CD14-positive monocyte (primary cell): ENCODE results near the gene GRIA3. TPM values are rescaled to one million over a fixed set of nuclear protein-coding genes. Genes with fewer than 3 reads are reported as not detected.

Experiments
- DNase-seq, 3 donors: peaks; one replicate each; pipeline ENCODE4 v3.0.0-alpha.2; 2011 to 2022
- H2AFZ ChIP-seq: 2 replicates; pipeline ENCODE4 v1.6.0; 2012; ENCODE audit warnings: mild to moderate bottlenecking, low read depth, low read length, inconsistent platforms; ENCODE audit not compliant: insufficient read depth, poor library complexity, severe bottlenecking
- H3K27ac ChIP-seq, 2 donors: 1 replicate in 1 of 2; 2 replicates in 1 of 2; pipeline ENCODE4 v1.5.1; 2012 to 2013; ENCODE audit warnings: low read length in 2 of 2, control low read depth in 1 of 2, inconsistent platforms in 1 of 2, low read depth in 1 of 2, mild to moderate bottlenecking in 1 of 2
- H3K27me3 ChIP-seq, 2 donors: one replicate each; pipeline versions ENCODE4 v1.6.0 to v1.6.1; 2011 to 2013; ENCODE audit warnings: low read length in 2 of 2; ENCODE audit not compliant: control insufficient read depth in 2 of 2, insufficient read depth in 2 of 2
- H3K36me3 ChIP-seq, 2 donors: replicated peaks in 1 of 2; 1 replicate in 1 of 2; 2 replicates in 1 of 2; pipeline versions ENCODE4 v1.5.1 to v1.6.1; 2012 to 2013; ENCODE audit warnings: low read length in 2 of 2, control low read depth in 1 of 2, inconsistent platforms in 1 of 2, mild to moderate bottlenecking in 1 of 2; ENCODE audit not compliant: insufficient read depth in 2 of 2, control insufficient read depth in 1 of 2
- H3K4me1 ChIP-seq, 2 donors: 1 replicate in 1 of 2; 2 replicates in 1 of 2; pipeline versions ENCODE4 v1.5.1 to v1.6.1; 2012 to 2013; ENCODE audit warnings: low read length in 2 of 2, control low read depth in 1 of 2, inconsistent platforms in 1 of 2, mild to moderate bottlenecking in 1 of 2, moderate library complexity in 1 of 2; ENCODE audit not compliant: insufficient read depth in 2 of 2, control insufficient read depth in 1 of 2
- H3K4me2 ChIP-seq: replicated peaks from 2 replicates; pipeline ENCODE3; 2012; ENCODE audit warnings: low read length, moderate library complexity, mild to moderate bottlenecking; ENCODE audit not compliant: poor library complexity, severe bottlenecking; ENCODE audit errors: extremely low read depth
- H3K4me3 ChIP-seq, 3 experiments: fragments of 200-600 bp in 1 of 3; sonication (generic) in 1 of 3; replicated peaks in 1 of 3; 1 replicate in 2 of 3; 2 replicates in 1 of 3; pipeline ENCODE4 v1.5.1; 2011 to 2013; ENCODE audit warnings: low read length in 3 of 3, mild to moderate bottlenecking in 3 of 3, control low read depth in 2 of 3, low read depth in 2 of 3, inconsistent platforms in 1 of 3, moderate library complexity in 1 of 3
- H3K79me2 ChIP-seq: 2 replicates; pipeline ENCODE4 v1.6.0; 2012; ENCODE audit warnings: mild to moderate bottlenecking, control low read depth, inconsistent platforms, low read length, moderate library complexity; ENCODE audit not compliant: insufficient read depth
- H3K9ac ChIP-seq: 2 replicates; pipeline ENCODE4 v1.6.0; 2017; ENCODE audit warnings: low read length, mild to moderate bottlenecking; ENCODE audit not compliant: insufficient read depth, poor library complexity, severe bottlenecking
- H3K9me3 ChIP-seq, 2 donors: replicated peaks in 1 of 2; 1 replicate in 1 of 2; 2 replicates in 1 of 2; pipeline versions ENCODE4 v1.5.1 to v1.6.1; 2012 to 2013; ENCODE audit warnings: low read length in 2 of 2, control low read depth in 1 of 2; ENCODE audit not compliant: control insufficient read depth in 1 of 2, insufficient read depth in 1 of 2
- H4K20me1 ChIP-seq: 2 replicates; pipeline ENCODE4 v1.6.0; 2012; ENCODE audit warnings: mild to moderate bottlenecking, low read length, control low read depth, moderate library complexity; ENCODE audit not compliant: insufficient read depth
- H3K27ac Mint-ChIP-seq, 7 donors: one replicate each; pipeline ENCODE4 v1.8.0; 2020; ENCODE audit warnings: mild to moderate bottlenecking in 7 of 7, mixed read lengths in 7 of 7, moderate library complexity in 6 of 7, inconsistent platforms in 2 of 7
- H3K27me3 Mint-ChIP-seq, 3 donors: one replicate each; pipeline ENCODE4 v1.8.0; 2021 to 2022; ENCODE audit warnings: low read depth in 3 of 3, mild to moderate bottlenecking in 3 of 3, mixed read lengths in 3 of 3, moderate library complexity in 3 of 3, inconsistent platforms in 1 of 3
- H3K36me3 Mint-ChIP-seq, 2 donors: one replicate each; pipeline ENCODE4 v1.8.0; 2020; ENCODE audit warnings: mixed read lengths in 2 of 2, inconsistent platforms in 1 of 2, mild to moderate bottlenecking in 1 of 2
- H3K4me1 Mint-ChIP-seq: one replicate; pipeline ENCODE4 v1.8.0; 2020; ENCODE audit warnings: mild to moderate bottlenecking, mixed read lengths
- H3K4me3 Mint-ChIP-seq, 2 donors: one replicate each; pipeline ENCODE4 v1.8.0; 2020; ENCODE audit warnings: mild to moderate bottlenecking in 2 of 2, mixed read lengths in 2 of 2, moderate library complexity in 1 of 2
- H3K9me3 Mint-ChIP-seq, 7 donors: one replicate each; pipeline ENCODE4 v1.8.0; 2020 to 2022; ENCODE audit warnings: mixed read lengths in 7 of 7, mild to moderate bottlenecking in 6 of 7, moderate library complexity in 6 of 7, inconsistent platforms in 2 of 7
- WGBS: methylation state at CpG from one replicate; pipeline ENCODE4 v1.1.5; 2013; ENCODE audit warnings: missing lambda C conversion rate; ENCODE audit not compliant: insufficient coverage; 5-methylcytosine and 5-hydroxymethylcytosine counted together
- intact Hi-C, 2 donors: fragments of 100-400 bp; cut with micrococcal nuclease; formaldehyde crosslinking; loops; one replicate each; pipeline versions ENCODE4 v1.15.0 to v1.15.1; 2023
- polyA plus RNA-seq, 3 donors: library from polyadenylated mRNA; depleted of rRNA in 1 of 3; unstranded in 2 of 3; stranded (reverse) in 1 of 3; fragments of 300-500 nt in 2 of 3; fragments of >200 nt in 1 of 3; fragmentation: Illumina TruSeq in 2 of 3; gene quantifications; 1 replicate in 2 of 3; 2 replicates in 1 of 3; pipeline ENCODE4 v1.2.3, GENCODE V29; 2012 to 2021
- TF ChIP-seq, protein P1 (sequence below): fragments of 200-600 bp; IDR thresholded peaks from one replicate; pipeline ENCODE4 v1.8.0; 2022; ENCODE audit warnings: antibody characterized with exemption, mild to moderate bottlenecking

Gene GRIA3
- polyA plus RNA-seq, 3 donors, result not detected

DNA sequence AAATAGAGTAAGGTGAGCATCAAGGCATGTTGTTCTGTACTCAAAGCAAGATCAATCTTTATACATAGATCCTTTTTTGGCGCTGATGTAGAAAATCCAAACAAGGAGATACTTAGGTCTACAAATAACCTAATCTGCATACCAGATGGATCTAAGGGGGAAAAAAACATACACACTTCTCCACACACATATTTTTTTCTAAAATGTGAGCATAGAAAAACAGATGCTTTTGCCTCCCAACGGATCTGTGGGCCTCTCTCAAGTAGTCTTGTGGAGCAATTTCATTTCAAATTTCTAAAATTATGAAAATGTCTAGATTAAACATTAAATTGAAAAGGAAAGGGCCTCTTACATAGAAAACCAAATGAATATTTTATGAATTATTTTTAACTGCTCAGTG, 166.1 kb downstream of the GRIA3 start:
- no peak overlapping the region for H3K27ac Mint-ChIP-seq
- no peaks in the 10 kb centered on the region for H3K27me3 ChIP-seq
- H3K27ac ChIP-seq, result no peak overlapping the region
- H3K9me3 Mint-ChIP-seq, result peaks cover 0 to 2% (median 0%) of the 10 kb centered on the region in 7 donors
- no peaks in the 10 kb centered on the region for H3K9me3 ChIP-seq
- no peaks in the 10 kb centered on the region for H3K79me2 ChIP-seq
- H2AFZ ChIP-seq, result no peak overlapping the region
- no peaks in the 10 kb centered on the region for H3K36me3 Mint-ChIP-seq
- no CpG with 5 or more reads among the region's 2 CpGs for WGBS
- H3K4me3 ChIP-seq, result no peak overlapping the region
- H3K4me3 Mint-ChIP-seq, result no peak overlapping the region
- no peaks in the 10 kb centered on the region for H3K4me1 ChIP-seq
- H3K4me2 ChIP-seq, result no peak overlapping the region
- H3K4me1 Mint-ChIP-seq, result no peaks in the 10 kb centered on the region
- H4K20me1 ChIP-seq, result no peaks in the 10 kb centered on the region
- intact Hi-C loops, result no loop called here
- H3K9ac ChIP-seq, result no peak overlapping the region
- H3K27me3 Mint-ChIP-seq, result peaks cover 0 to 1% (median 0%) of the 10 kb centered on the region in 3 donors
- no peaks in the 10 kb centered on the region for H3K36me3 ChIP-seq
- TF ChIP-seq, protein P1, sequence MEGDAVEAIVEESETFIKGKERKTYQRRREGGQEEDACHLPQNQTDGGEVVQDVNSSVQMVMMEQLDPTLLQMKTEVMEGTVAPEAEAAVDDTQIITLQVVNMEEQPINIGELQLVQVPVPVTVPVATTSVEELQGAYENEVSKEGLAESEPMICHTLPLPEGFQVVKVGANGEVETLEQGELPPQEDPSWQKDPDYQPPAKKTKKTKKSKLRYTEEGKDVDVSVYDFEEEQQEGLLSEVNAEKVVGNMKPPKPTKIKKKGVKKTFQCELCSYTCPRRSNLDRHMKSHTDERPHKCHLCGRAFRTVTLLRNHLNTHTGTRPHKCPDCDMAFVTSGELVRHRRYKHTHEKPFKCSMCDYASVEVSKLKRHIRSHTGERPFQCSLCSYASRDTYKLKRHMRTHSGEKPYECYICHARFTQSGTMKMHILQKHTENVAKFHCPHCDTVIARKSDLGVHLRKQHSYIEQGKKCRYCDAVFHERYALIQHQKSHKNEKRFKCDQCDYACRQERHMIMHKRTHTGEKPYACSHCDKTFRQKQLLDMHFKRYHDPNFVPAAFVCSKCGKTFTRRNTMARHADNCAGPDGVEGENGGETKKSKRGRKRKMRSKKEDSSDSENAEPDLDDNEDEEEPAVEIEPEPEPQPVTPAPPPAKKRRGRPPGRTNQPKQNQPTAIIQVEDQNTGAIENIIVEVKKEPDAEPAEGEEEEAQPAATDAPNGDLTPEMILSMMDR, result no peak
- DNase-seq, result no peak

DNA sequence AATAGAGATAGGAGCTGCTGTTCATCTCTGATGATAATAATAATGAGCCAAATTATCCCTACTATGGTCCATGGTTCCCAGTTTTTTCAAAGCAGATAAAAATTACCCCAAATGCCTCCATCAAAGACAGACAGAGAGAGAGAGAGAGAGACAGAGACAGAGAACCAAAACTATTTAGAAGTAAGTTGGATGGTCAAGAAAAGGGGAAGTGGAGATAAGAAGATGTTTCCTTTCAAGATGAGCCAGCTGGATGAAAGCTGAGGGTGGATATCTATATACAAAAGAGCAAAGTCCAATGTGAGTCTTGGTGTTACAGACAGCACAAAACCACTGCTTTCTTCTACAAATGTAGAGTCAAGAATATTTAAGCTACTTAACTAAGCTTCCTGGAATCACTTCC, 173.9 kb downstream of the GRIA3 start:
- Histone ChIP-seq H3K4me2 (no peak overlapping the region), H2AFZ (no peak overlapping the region), H3K9me3 (no peaks in the 10 kb centered on the region), H3K27ac (no peak overlapping the region), H3K9ac (no peak overlapping the region), H3K27me3 (no peaks in the 10 kb centered on the region), H3K4me3 (no peak overlapping the region), H4K20me1 (no peaks in the 10 kb centered on the region), H3K79me2 (no peaks in the 10 kb centered on the region), H3K4me1 (no peaks in the 10 kb centered on the region), H3K36me3 (no peaks in the 10 kb centered on the region)
- intact Hi-C loops, result no loop called here
- H3K36me3 Mint-ChIP-seq, result no peaks in the 10 kb centered on the region
- H3K27ac Mint-ChIP-seq, result no peak overlapping the region
- H3K4me3 Mint-ChIP-seq, result no peak overlapping the region
- no peak for DNase-seq
- peaks cover 0 to 3% (median 0%) of the 10 kb centered on the region in 3 donors for H3K27me3 Mint-ChIP-seq
- TF ChIP-seq, protein P1, result no peak
- H3K4me1 Mint-ChIP-seq, result no peaks in the 10 kb centered on the region
- H3K9me3 Mint-ChIP-seq, result peaks cover 0 to 5% (median 0%) of the 10 kb centered on the region in 7 donors
